Ishikawa (cell line): ENCODE results near the gene CD22.

Source experiments
- CEBPB ChIP-seq: IDR thresholded peaks from 2 replicates; pipeline ENCODE4 v1.6.1; 2012
- CREB1 ChIP-seq: IDR thresholded peaks from 2 replicates; pipeline ENCODE4 v1.6.1; 2012; ENCODE audit warnings: low read depth
- EGR1 ChIP-seq: IDR thresholded peaks from 2 replicates; pipeline ENCODE4 v1.6.1; 2012
- EP300 ChIP-seq: IDR thresholded peaks from 2 replicates; pipeline ENCODE4 v1.6.1; 2012; ENCODE audit warnings: borderline replicate concordance
- FOXM1 ChIP-seq: IDR thresholded peaks from 2 replicates; pipeline ENCODE4 v1.6.1; 2012; ENCODE audit warnings: low read depth, borderline replicate concordance
- NFIC ChIP-seq: IDR thresholded peaks from 2 replicates; pipeline ENCODE4 v1.6.1; 2012
- RAD21 ChIP-seq: IDR thresholded peaks from 2 replicates; pipeline ENCODE4 v1.6.1; 2012; ENCODE audit warnings: low read depth
- REST ChIP-seq: IDR thresholded peaks from 2 replicates; pipeline ENCODE4 v1.6.1; 2012; ENCODE audit warnings: low read depth, mild to moderate bottlenecking
- TAF1 ChIP-seq: IDR thresholded peaks from 2 replicates; pipeline ENCODE4 v1.6.1; 2012; ENCODE audit warnings: low read depth, mild to moderate bottlenecking
- TCF12 ChIP-seq: IDR thresholded peaks from 2 replicates; pipeline ENCODE4 v1.6.1; 2012; ENCODE audit warnings: low read depth
- TEAD4 ChIP-seq: IDR thresholded peaks from 2 replicates; pipeline ENCODE4 v1.6.1; 2012
- YY1 ChIP-seq: IDR thresholded peaks from 2 replicates; pipeline ENCODE4 v1.6.1; 2012; ENCODE audit warnings: low read depth
- ZBTB7A ChIP-seq: IDR thresholded peaks from 2 replicates; pipeline ENCODE4 v1.6.1; 2012; ENCODE audit warnings: low read depth
- TF ChIP-seq, protein P1 (sequence below): IDR thresholded peaks from 2 replicates; pipeline ENCODE4 v1.6.1; 2012
- TF ChIP-seq, protein P2 (sequence below): IDR thresholded peaks from 2 replicates; pipeline ENCODE4 v1.6.1; 2012

The CD22 gene

DNA sequence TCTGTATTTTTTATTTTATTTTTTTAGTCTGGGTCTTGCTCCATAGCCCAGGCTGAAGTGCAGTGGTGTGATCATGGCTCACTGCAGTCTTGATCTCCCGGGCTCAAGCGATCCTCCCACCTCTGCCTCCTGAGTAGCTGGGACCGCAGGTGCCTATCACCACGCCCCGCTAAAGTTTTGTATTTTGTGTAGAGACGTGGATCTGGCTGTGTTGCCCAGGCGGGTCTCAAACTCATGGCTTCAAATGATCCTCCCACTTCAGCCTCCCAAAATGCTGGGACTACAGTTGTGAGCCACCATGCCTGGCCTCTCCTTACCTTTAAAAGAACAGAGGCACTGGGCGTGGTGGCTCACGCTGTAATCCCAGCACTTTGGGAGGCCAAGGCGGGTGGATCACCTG is 41.3 kb upstream of the CD22 start:
- TF ChIP-seq CEBPB (no peak), REST (no peak), ZBTB7A (no peak), RAD21 (no peak), CREB1 (no peak), FOXM1 (no peak), EGR1 (no peak), NFIC (no peak), YY1 (no peak), TAF1 (no peak), EP300 (no peak), TEAD4 (no peak), TCF12 (no peak)
- TF ChIP-seq, protein P1, sequence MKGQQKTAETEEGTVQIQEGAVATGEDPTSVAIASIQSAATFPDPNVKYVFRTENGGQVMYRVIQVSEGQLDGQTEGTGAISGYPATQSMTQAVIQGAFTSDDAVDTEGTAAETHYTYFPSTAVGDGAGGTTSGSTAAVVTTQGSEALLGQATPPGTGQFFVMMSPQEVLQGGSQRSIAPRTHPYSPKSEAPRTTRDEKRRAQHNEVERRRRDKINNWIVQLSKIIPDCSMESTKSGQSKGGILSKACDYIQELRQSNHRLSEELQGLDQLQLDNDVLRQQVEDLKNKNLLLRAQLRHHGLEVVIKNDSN: no peak
- TF ChIP-seq, protein P2, sequence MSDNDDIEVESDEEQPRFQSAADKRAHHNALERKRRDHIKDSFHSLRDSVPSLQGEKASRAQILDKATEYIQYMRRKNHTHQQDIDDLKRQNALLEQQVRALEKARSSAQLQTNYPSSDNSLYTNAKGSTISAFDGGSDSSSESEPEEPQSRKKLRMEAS: no peak

GRCh38 chr19:35288331-35288730 is 40.7 kb upstream of the CD22 start:
- TF ChIP-seq CEBPB: no peak
- TF ChIP-seq CREB1: no peak
- TF ChIP-seq TAF1: no peak
- TF ChIP-seq RAD21: no peak
- no peak for TF ChIP-seq YY1
- TF ChIP-seq ZBTB7A: no peak
- no peak for TF ChIP-seq NFIC
- TF ChIP-seq TCF12: no peak
- TF ChIP-seq EGR1: no peak
- no peak for TF ChIP-seq TEAD4
- no peak for TF ChIP-seq EP300
- TF ChIP-seq REST: no peak
- TF ChIP-seq, protein P1: no peak
- no peak for TF ChIP-seq FOXM1
- TF ChIP-seq, protein P2: no peak

GRCh38 chr19:35288906-35289305 is 40.1 kb upstream of the CD22 start:
- TF ChIP-seq, protein P2: no peak
- TF ChIP-seq TCF12 (no peak), ZBTB7A (no peak), TAF1 (no peak), CREB1 (no peak), CEBPB (no peak), EGR1 (no peak), REST (no peak), YY1 (no peak), EP300 (no peak), NFIC (no peak), FOXM1 (no peak), RAD21 (no peak), TEAD4 (no peak)
- TF ChIP-seq, protein P1: no peak
